HG02970 (cell line): ENCODE measurements around the gene GNGT2.
"Not testable (repeated sequence)": the region's sequence is repeated elsewhere in the genome, so short reads cannot be mapped to it uniquely, and the experiment has no call there.

Source experiments
- ATAC-seq: cut with Tn5 transposase; IDR thresholded peaks from one replicate; pipeline ENCODE4 v1.9.1; 2021; ENCODE audit warnings: mild to moderate bottlenecking, moderate library complexity, moderate number of reproducible peaks; ENCODE audit not compliant: unreplicated experiment, low FRiP score

The GNGT2 gene

GRCh38 chr17:49180998-49181635 lies 29.3 kb downstream of the GNGT2 start:
- no peak for ATAC-seq

GRCh38 chr17:49180303-49180702 lies 30.1 kb downstream of the GNGT2 start:
- ATAC-seq = no peak

- not testable (repeated sequence) for ATAC-seq
These were observed 34.4 kb downstream of the GNGT2 start for GRCh38 chr17:49175978-49176377.

GRCh38 chr17:49170711-49171110 lies 39.7 kb downstream of the GNGT2 start:
- not testable (repeated sequence) for ATAC-seq

GRCh38 chr17:49170216-49170615 lies 40.2 kb downstream of the GNGT2 start:
- ATAC-seq = no peak

- no peak for ATAC-seq
These were observed 41.7 kb downstream of the GNGT2 start for GRCh38 chr17:49168706-49169105.

GRCh38 chr17:49165143-49165542 lies 45.2 kb downstream of the GNGT2 start:
- no peak for ATAC-seq

- ATAC-seq = no peak
These were observed 47.5 kb downstream of the GNGT2 start for GRCh38 chr17:49162866-49163265.

- ATAC-seq = no peak
These were observed 52.6 kb downstream of the GNGT2 start for GRCh38 chr17:49157784-49158183.

- no peak for ATAC-seq
These were observed 54.1 kb downstream of the GNGT2 start for GRCh38 chr17:49156256-49156655.
